MM.1S (cell line): Measurements from ENCODE around the gene LBX2.

Experiments used
- DNase-seq: peaks from one replicate; pipeline ENCODE4 v3.0.0-alpha.2; 2015
- H2AFZ ChIP-seq: fragments of 300-600 bp; sonication (generic); 2 replicates; pipeline ENCODE4 v1.6.0; 2016; ENCODE audit warnings: antibody characterized with exemption, low read length
- H3F3A ChIP-seq: fragments of 300-600 bp; sonication (generic); 2 replicates; pipeline ENCODE4 v1.6.1; 2016; ENCODE audit warnings: mild to moderate bottlenecking, antibody characterized with exemption, low read length, moderate library complexity, mixed read lengths; ENCODE audit not compliant: insufficient read depth
- H3K27ac ChIP-seq: fragments of 300-600 bp; sonication (generic); 2 replicates; pipeline ENCODE4 v1.5.1; 2016; ENCODE audit warnings: mild to moderate bottlenecking, low read length
- H3K27me3 ChIP-seq: fragments of 300-600 bp; sonication (generic); replicated peaks from 2 replicates; pipeline ENCODE4 v1.6.0; 2016; ENCODE audit warnings: low read length; ENCODE audit not compliant: insufficient read depth
- H3K36me3 ChIP-seq: fragments of 300-600 bp; sonication (generic); replicated peaks from 2 replicates; pipeline ENCODE4 v1.6.1; 2016; ENCODE audit warnings: mild to moderate bottlenecking, low read length, mixed read lengths; ENCODE audit not compliant: insufficient read depth
- H3K4me1 ChIP-seq: fragments of 300-600 bp; sonication (generic); 2 replicates; pipeline ENCODE4 v1.6.1; 2016; ENCODE audit warnings: low read length, mixed read lengths
- H3K4me2 ChIP-seq: fragments of 300-600 bp; sonication (generic); 2 replicates; pipeline ENCODE4 v1.6.0; 2016; ENCODE audit warnings: low read depth, low read length
- H3K4me3 ChIP-seq: fragments of 300-600 bp; sonication (generic); 2 replicates; pipeline ENCODE4 v1.5.1; 2016; ENCODE audit warnings: low read length, mixed read lengths
- H3K79me2 ChIP-seq: fragments of 300-600 bp; sonication (generic); 2 replicates; pipeline ENCODE4 v1.6.1; 2016; ENCODE audit warnings: mixed run types, low read length, mixed read lengths
- H3K9ac ChIP-seq: fragments of 300-600 bp; sonication (generic); 2 replicates; pipeline ENCODE4 v1.6.1; 2016; ENCODE audit warnings: low read length, mixed read lengths
- H3K9me2 ChIP-seq: fragments of 300-600 bp; sonication (generic); replicated peaks from 2 replicates; pipeline ENCODE4 v1.6.1; 2016; ENCODE audit warnings: mild to moderate bottlenecking, low read length, mixed read lengths; ENCODE audit not compliant: insufficient read depth
- H3K9me3 ChIP-seq: fragments of 300-600 bp; sonication (generic); replicated peaks from 2 replicates; pipeline ENCODE4 v1.6.1; 2016; ENCODE audit warnings: mild to moderate bottlenecking, low read length, mixed read lengths; ENCODE audit not compliant: insufficient read depth
- H4K20me1 ChIP-seq: fragments of 300-600 bp; sonication (generic); 2 replicates; pipeline ENCODE4 v1.6.1; 2016; ENCODE audit warnings: mild to moderate bottlenecking, low read length, moderate library complexity, mixed read lengths; ENCODE audit not compliant: insufficient read depth
- CTCF ChIP-seq: fragments of 300-600 bp; sonication (generic); IDR thresholded peaks from 2 replicates; pipeline ENCODE4 v1.5.1; 2016; ENCODE audit warnings: antibody characterized with exemption, low read length, mixed read lengths
- EZH2 ChIP-seq: fragments of 300-600 bp; sonication (generic); optimal IDR thresholded peaks from 2 replicates; pipeline ENCODE3; 2017; ENCODE audit warnings: low read depth, mild to moderate bottlenecking, antibody characterized with exemption, low read length, mixed read lengths
- EZH2phosphoT487 ChIP-seq: fragments of 300-600 bp; sonication (generic); IDR thresholded peaks from 2 replicates; pipeline ENCODE4 v1.6.1; 2018; ENCODE audit warnings: antibody characterized with exemption, low read length

LBX2 gene

GRCh38 chr2:74510272-74510671, 10.9 kb upstream of the LBX2 start:
- TF ChIP-seq CTCF (no peak), EZH2 (no peak), EZH2phosphoT487 (no peak)
- peaks cover 13% of the 10 kb centered on the region for H3K79me2 ChIP-seq
- DNase-seq: no peak
- no peaks in the 10 kb centered on the region for H4K20me1 ChIP-seq
- H3K9me2 ChIP-seq: no peaks in the 10 kb centered on the region
- H3K4me3 ChIP-seq: no peak overlapping the region
- H3K9me3 ChIP-seq: no peaks in the 10 kb centered on the region
- no peaks in the 10 kb centered on the region for H3F3A ChIP-seq
- H2AFZ ChIP-seq: no peak overlapping the region
- peaks cover 48% of the 10 kb centered on the region for H3K27me3 ChIP-seq
- H3K4me2 ChIP-seq: no peak overlapping the region
- H3K4me1 ChIP-seq: peaks cover 12% of the 10 kb centered on the region
- no peaks in the 10 kb centered on the region for H3K36me3 ChIP-seq
- no peak overlapping the region for H3K9ac ChIP-seq
- no peak overlapping the region for H3K27ac ChIP-seq

GRCh38 chr2:74507926-74508520, 8.6 kb upstream of the LBX2 start:
- Histone ChIP-seq H3K9me2 (no peaks in the 10 kb centered on the region), H3K9ac (peak overlapping the region; percentile 96; the same call in 1 of the 2 replicates), H2AFZ (peak overlapping the region; percentile 98), H4K20me1 (no peaks in the 10 kb centered on the region), H3K4me2 (peak overlapping the region; percentile 97), H3K79me2 (peaks cover 13% of the 10 kb centered on the region), H3K27me3 (peaks cover 25% of the 10 kb centered on the region), H3K27ac (no peak overlapping the region), H3K9me3 (no peaks in the 10 kb centered on the region), H3K4me3 (peak overlapping the region; percentile 89), H3K4me1 (peaks cover 14% of the 10 kb centered on the region), H3K36me3 (no peaks in the 10 kb centered on the region), H3F3A (0 out of 2 replicates have a peak, but pooled peaks cover 11% of the 10 kb centered on the region)
- TF ChIP-seq CTCF (no peak), EZH2phosphoT487 (no peak), EZH2 (no peak)
- DNase-seq: peak; percentile 20

- Histone ChIP-seq H3K4me2 (peak within 1 kb of the TSS; percentile 97), H3K9ac (peak within 1 kb of the TSS; percentile 96), H3K36me3 (no peaks in the 10 kb centered on the region), H2AFZ (peak within 1 kb of the TSS; percentile 98), H3F3A (0 out of 2 replicates have a peak, but pooled peaks cover 11% of the 10 kb centered on the region), H3K9me2 (no peaks in the 10 kb centered on the region), H3K27ac (peak within 1 kb of the TSS; percentile 81), H3K4me3 (peak within 1 kb of the TSS; percentile 89), H4K20me1 (no peaks in the 10 kb centered on the region), H3K9me3 (no peaks in the 10 kb centered on the region), H3K79me2 (peaks cover 13% of the 10 kb centered on the region), H3K4me1 (peaks cover 14% of the 10 kb centered on the region), H3K27me3 (peaks cover 24% of the 10 kb centered on the region)
- no peak for TF ChIP-seq EZH2phosphoT487
- peak; percentile 43 for TF ChIP-seq CTCF
- no peak for TF ChIP-seq EZH2
- peak; percentile 98 for DNase-seq
Observed at GRCh38 chr2:74507145-74507925, 7.9 kb upstream of the LBX2 start, which contains the start of gene PCGF1. Gene PCGF1 (minus strand): TSS chr2:74507695. CDS start chr2:74507668, 27 bp downstream.
